Activated CD8-positive, alpha-beta memory T cell treated with anti-CD3 and anti-CD28 coated beads, Interleukin-2, amount 50 U/mL, for 4 hours (primary cell): ENCODE measurements around the gene HNRNPM.
A peak's percentile ranks its signal among the peaks of the same experiment; 100 is the strongest.
"Not testable (repeated sequence)": the region's sequence is repeated elsewhere in the genome, so short reads cannot be mapped to it uniquely, and the experiment has no call there.

Experiments used
- DNase-seq: peaks from one replicate; pipeline ENCODE4 v3.0.0-alpha.2; 2020

HNRNPM gene

GRCh38 chr19:8426283-8426682 is 18.5 kb upstream of the HNRNPM start:
- DNase-seq, result no peak

- DNase-seq, result no peak
Measured at GRCh38 chr19:8429044-8429443, 15.7 kb upstream of the HNRNPM start.

- no peak for DNase-seq
Measured at GRCh38 chr19:8429826-8430225, 14.9 kb upstream of the HNRNPM start.

- no peak for DNase-seq
Measured at GRCh38 chr19:8430650-8431049, 14.1 kb upstream of the HNRNPM start.

- DNase-seq, result no peak
Measured at GRCh38 chr19:8438236-8438635, 6.5 kb upstream of the HNRNPM start.

- DNase-seq, result no peak
Measured at GRCh38 chr19:8441725-8442544, 2.8 kb upstream of the HNRNPM start.

GRCh38 chr19:8444140-8444676 is 567 bp upstream of the HNRNPM start:
- not testable (repeated sequence) for DNase-seq

GRCh38 chr19:8445488-8446001 is 770 bp downstream of the HNRNPM start:
- peak; percentile 38 for DNase-seq

- no peak for DNase-seq
Measured at GRCh38 chr19:8446061-8446709, 1.4 kb downstream of the HNRNPM start.

GRCh38 chr19:8449830-8450229 is 5.1 kb downstream of the HNRNPM start:
- no peak for DNase-seq

GRCh38 chr19:8451377-8451776 is 6.6 kb downstream of the HNRNPM start:
- no peak for DNase-seq

GRCh38 chr19:8451885-8452284 is 7.1 kb downstream of the HNRNPM start:
- no peak for DNase-seq

GRCh38 chr19:8452446-8453123 is 7.8 kb downstream of the HNRNPM start:
- no peak for DNase-seq

GRCh38 chr19:8453616-8454015 is 8.8 kb downstream of the HNRNPM start:
- DNase-seq, result no peak

GRCh38 chr19:8454218-8454617 is 9.4 kb downstream of the HNRNPM start:
- DNase-seq, result no peak

- DNase-seq, result no peak
Measured at GRCh38 chr19:8455018-8455417, 10.2 kb downstream of the HNRNPM start.

GRCh38 chr19:8456064-8456463 is 11.3 kb downstream of the HNRNPM start:
- DNase-seq, result no peak

- DNase-seq, result no peak
Measured at GRCh38 chr19:8457209-8457608, 12.4 kb downstream of the HNRNPM start.

- no peak for DNase-seq
Measured at GRCh38 chr19:8457827-8458226, 13.1 kb downstream of the HNRNPM start.

GRCh38 chr19:8458380-8458779 is 13.6 kb downstream of the HNRNPM start:
- no peak for DNase-seq

GRCh38 chr19:8459095-8459494 is 14.3 kb downstream of the HNRNPM start:
- DNase-seq, result no peak

- DNase-seq, result no peak
Measured at GRCh38 chr19:8459520-8460270, 14.9 kb downstream of the HNRNPM start.
